ENCODE measurements around the gene RAB6A.

- TF ChIP-seq CTCF (conservative IDR thresholded peaks at IDR 0.05; ENCODE audit: low read depth, low read length) (no peak), EZH2 (IDR thresholded peaks at IDR 0.05; ENCODE audit: borderline replicate concordance, low read depth, low read length, poor library complexity, severe bottlenecking) (no peak)
Measured at GRCh38 chr11:73659961-73660360, 100.9 kb downstream of the RAB6A start.

All from A673 (cell line).